A673 (cell line): ENCODE measurements around the gene CLEC16A.

Experiments used
- EZH2 ChIP-seq: fragments of 200-600 bp; sonication (generic); IDR thresholded peaks from 2 replicates; pipeline ENCODE4 v1.6.1; 2017; ENCODE audit warnings: borderline replicate concordance, low read depth, mild to moderate bottlenecking, mixed read lengths, antibody characterized with exemption, low read length; ENCODE audit not compliant: poor library complexity, severe bottlenecking
- TF ChIP-seq, protein P1 (sequence below): fragments of 300-800, 200-600 bp; sonication (generic); conservative IDR thresholded peaks from 2 replicates; pipeline ENCODE4 v1.5.1; 2017; ENCODE audit warnings: low read depth, mild to moderate bottlenecking, antibody characterized with exemption, low read length, moderate library complexity, mixed read lengths

DNA sequence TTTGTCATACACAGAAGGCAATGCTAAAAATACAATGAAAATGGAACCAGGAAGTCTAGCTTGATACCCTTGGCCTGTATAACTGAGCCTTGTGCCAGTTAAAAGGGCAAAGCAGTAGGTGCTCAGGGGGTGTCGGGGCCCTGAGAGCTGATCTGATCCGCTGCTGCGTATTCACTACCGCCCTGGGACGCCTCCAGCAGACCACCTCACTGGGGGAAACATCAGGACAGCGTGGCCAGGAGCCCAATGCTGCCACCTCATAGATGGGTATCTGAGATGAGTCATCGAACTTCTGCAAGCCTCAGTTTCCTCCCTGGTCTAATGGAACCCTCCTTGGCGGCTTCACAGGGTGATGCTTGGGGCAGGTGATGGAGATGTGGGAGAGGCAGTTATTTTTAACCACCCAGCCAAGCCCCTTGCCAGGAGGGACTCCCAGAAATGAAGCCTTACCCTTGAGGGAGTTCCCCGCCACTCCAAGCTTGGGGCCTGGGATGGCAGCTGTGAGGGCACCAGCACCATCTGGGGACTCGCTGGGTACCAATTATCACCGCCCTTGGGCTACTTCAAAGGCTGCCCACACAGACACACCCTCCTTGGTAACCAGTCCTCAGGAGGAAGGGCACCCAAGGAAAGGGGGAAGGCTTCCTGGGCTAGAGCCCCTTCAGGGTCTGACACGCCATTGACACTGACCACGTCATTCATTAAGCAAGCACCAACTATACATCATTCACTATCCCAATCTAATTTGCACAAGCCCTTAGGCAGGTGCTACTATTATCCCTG, 9.8 kb upstream of the CLEC16A start:
- TF ChIP-seq, protein P1, sequence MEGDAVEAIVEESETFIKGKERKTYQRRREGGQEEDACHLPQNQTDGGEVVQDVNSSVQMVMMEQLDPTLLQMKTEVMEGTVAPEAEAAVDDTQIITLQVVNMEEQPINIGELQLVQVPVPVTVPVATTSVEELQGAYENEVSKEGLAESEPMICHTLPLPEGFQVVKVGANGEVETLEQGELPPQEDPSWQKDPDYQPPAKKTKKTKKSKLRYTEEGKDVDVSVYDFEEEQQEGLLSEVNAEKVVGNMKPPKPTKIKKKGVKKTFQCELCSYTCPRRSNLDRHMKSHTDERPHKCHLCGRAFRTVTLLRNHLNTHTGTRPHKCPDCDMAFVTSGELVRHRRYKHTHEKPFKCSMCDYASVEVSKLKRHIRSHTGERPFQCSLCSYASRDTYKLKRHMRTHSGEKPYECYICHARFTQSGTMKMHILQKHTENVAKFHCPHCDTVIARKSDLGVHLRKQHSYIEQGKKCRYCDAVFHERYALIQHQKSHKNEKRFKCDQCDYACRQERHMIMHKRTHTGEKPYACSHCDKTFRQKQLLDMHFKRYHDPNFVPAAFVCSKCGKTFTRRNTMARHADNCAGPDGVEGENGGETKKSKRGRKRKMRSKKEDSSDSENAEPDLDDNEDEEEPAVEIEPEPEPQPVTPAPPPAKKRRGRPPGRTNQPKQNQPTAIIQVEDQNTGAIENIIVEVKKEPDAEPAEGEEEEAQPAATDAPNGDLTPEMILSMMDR = no peak
- no peak for TF ChIP-seq EZH2
